HCT116 (cell line): Measurements from ENCODE around the gene TNFRSF21.

Source experiments
- EGR1 ChIP-seq: IDR thresholded peaks from 2 replicates; pipeline ENCODE4 v1.6.1; 2012; ENCODE audit warnings: low read depth
- EZH2 ChIP-seq: fragments of 200-600 bp; sonication (generic); IDR thresholded peaks from 2 replicates; pipeline ENCODE4 v1.6.1; 2017; ENCODE audit warnings: antibody characterized with exemption, mixed run types
- FOSL1 ChIP-seq: IDR thresholded peaks from 2 replicates; pipeline ENCODE4 v1.6.1; 2012; ENCODE audit warnings: low read depth
- POLR2A ChIP-seq: IDR thresholded peaks from 2 replicates; pipeline ENCODE4 v1.7.0; 2011; ENCODE audit warnings: borderline replicate concordance; ENCODE audit not compliant: insufficient read depth, insufficient read length; ENCODE audit errors: extremely low read depth
- POLR2AphosphoS5 ChIP-seq: IDR thresholded peaks from 2 replicates; pipeline ENCODE4 v1.6.1; 2011; ENCODE audit warnings: mild to moderate bottlenecking, low read depth, low read length, moderate library complexity
- RAD21 ChIP-seq: IDR thresholded peaks from 2 replicates; pipeline ENCODE4 v1.6.1; 2012; ENCODE audit warnings: low read depth, mild to moderate bottlenecking
- SP1 ChIP-seq: IDR thresholded peaks from 2 replicates; pipeline ENCODE4 v1.6.1; 2012; ENCODE audit warnings: low read depth
- TF ChIP-seq, protein P1 (sequence below): IDR thresholded peaks from 2 replicates; pipeline ENCODE4 v1.6.1; 2012
- TF ChIP-seq, protein P2 (sequence below), 3 experiments: fragments of 200-600 bp in 1 of 3; sonication (generic) in 1 of 3; IDR thresholded peaks in 2 of 3; conservative IDR thresholded peaks in 1 of 3; 2 replicates each; pipeline ENCODE4 v1.5.1; 2012 to 2017; ENCODE audit warnings: low read depth in 2 of 3, low read length in 2 of 3, antibody characterized with exemption in 1 of 3, borderline replicate concordance in 1 of 3, control low read depth in 1 of 3, mild to moderate bottlenecking in 1 of 3, mixed read lengths in 1 of 3, mixed run types in 1 of 3, moderate library complexity in 1 of 3; ENCODE audit not compliant: insufficient read depth in 1 of 3
- TF ChIP-seq, protein P3 (sequence below): IDR thresholded peaks from 2 replicates; pipeline ENCODE4 v1.6.1; 2012
- TF ChIP-seq, protein P4 (sequence below): IDR thresholded peaks from 2 replicates; pipeline ENCODE4 v1.6.1; 2012; ENCODE audit warnings: low read depth

DNA sequence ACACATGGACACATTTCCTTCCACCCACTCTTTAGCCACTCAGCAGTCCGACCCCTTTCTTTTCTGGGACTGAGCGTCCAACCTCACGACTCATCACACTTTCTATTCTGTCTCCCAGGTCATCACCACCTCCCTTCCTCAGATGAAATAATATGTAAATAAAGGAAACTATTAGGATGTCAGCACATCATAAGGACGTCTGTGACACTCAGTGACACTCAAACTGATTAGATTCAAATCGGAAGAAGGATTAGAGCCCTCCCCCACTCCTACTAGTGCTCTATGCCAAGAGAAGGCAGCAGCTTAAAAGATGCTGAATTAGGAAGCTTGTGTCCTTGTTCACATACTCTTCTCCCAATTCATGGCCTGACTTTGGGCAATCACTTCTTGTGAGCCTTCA is 113.6 kb downstream of the TNFRSF21 start:
- TF ChIP-seq, protein P1, sequence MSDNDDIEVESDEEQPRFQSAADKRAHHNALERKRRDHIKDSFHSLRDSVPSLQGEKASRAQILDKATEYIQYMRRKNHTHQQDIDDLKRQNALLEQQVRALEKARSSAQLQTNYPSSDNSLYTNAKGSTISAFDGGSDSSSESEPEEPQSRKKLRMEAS, result no peak
- TF ChIP-seq SP1 (no peak), EZH2 (no peak), POLR2A (no peak), EGR1 (no peak), RAD21 (no peak), POLR2AphosphoS5 (no peak), FOSL1 (no peak)
- TF ChIP-seq, protein P2, sequence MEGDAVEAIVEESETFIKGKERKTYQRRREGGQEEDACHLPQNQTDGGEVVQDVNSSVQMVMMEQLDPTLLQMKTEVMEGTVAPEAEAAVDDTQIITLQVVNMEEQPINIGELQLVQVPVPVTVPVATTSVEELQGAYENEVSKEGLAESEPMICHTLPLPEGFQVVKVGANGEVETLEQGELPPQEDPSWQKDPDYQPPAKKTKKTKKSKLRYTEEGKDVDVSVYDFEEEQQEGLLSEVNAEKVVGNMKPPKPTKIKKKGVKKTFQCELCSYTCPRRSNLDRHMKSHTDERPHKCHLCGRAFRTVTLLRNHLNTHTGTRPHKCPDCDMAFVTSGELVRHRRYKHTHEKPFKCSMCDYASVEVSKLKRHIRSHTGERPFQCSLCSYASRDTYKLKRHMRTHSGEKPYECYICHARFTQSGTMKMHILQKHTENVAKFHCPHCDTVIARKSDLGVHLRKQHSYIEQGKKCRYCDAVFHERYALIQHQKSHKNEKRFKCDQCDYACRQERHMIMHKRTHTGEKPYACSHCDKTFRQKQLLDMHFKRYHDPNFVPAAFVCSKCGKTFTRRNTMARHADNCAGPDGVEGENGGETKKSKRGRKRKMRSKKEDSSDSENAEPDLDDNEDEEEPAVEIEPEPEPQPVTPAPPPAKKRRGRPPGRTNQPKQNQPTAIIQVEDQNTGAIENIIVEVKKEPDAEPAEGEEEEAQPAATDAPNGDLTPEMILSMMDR (IDR thresholded peaks at IDR 0.05 in 2 of 3, conservative IDR thresholded peaks at IDR 0.05 in 1 of 3; ENCODE audit: borderline replicate concordance in 1 of 3, insufficient read depth in 1 of 3, low read depth in 2 of 3, low read length in 2 of 3), result no peak
- TF ChIP-seq, protein P3, sequence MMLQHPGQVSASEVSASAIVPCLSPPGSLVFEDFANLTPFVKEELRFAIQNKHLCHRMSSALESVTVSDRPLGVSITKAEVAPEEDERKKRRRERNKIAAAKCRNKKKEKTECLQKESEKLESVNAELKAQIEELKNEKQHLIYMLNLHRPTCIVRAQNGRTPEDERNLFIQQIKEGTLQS, result no peak
- TF ChIP-seq, protein P4, sequence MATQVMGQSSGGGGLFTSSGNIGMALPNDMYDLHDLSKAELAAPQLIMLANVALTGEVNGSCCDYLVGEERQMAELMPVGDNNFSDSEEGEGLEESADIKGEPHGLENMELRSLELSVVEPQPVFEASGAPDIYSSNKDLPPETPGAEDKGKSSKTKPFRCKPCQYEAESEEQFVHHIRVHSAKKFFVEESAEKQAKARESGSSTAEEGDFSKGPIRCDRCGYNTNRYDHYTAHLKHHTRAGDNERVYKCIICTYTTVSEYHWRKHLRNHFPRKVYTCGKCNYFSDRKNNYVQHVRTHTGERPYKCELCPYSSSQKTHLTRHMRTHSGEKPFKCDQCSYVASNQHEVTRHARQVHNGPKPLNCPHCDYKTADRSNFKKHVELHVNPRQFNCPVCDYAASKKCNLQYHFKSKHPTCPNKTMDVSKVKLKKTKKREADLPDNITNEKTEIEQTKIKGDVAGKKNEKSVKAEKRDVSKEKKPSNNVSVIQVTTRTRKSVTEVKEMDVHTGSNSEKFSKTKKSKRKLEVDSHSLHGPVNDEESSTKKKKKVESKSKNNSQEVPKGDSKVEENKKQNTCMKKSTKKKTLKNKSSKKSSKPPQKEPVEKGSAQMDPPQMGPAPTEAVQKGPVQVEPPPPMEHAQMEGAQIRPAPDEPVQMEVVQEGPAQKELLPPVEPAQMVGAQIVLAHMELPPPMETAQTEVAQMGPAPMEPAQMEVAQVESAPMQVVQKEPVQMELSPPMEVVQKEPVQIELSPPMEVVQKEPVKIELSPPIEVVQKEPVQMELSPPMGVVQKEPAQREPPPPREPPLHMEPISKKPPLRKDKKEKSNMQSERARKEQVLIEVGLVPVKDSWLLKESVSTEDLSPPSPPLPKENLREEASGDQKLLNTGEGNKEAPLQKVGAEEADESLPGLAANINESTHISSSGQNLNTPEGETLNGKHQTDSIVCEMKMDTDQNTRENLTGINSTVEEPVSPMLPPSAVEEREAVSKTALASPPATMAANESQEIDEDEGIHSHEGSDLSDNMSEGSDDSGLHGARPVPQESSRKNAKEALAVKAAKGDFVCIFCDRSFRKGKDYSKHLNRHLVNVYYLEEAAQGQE, result no peak
